HG03175 (cell line): ENCODE data around the gene PPP4R3A.
"Not testable (repeated sequence)": the region's sequence is repeated elsewhere in the genome, so short reads cannot be mapped to it uniquely, and the experiment has no call there.

Experiments
- ATAC-seq: cut with Tn5 transposase; IDR thresholded peaks from one replicate; pipeline ENCODE4 v1.9.1; 2021; ENCODE audit warnings: mild to moderate bottlenecking, moderate library complexity; ENCODE audit not compliant: unreplicated experiment

The PPP4R3A gene

GRCh38 chr14:91410771-91411536, 99.2 kb downstream of the PPP4R3A start:
- ATAC-seq, result no peak

- no peak for ATAC-seq
These were observed 100.0 kb downstream of the PPP4R3A start for GRCh38 chr14:91409928-91410718.

GRCh38 chr14:91409240-91409639, 100.9 kb downstream of the PPP4R3A start:
- ATAC-seq, result not testable (repeated sequence)
